GM18870 (cell line): ENCODE results near the gene SUSD6.
"Not testable (repeated sequence)": the region's sequence is repeated elsewhere in the genome, so short reads cannot be mapped to it uniquely, and the experiment has no call there.

Experiments used
- ATAC-seq: cut with Tn5 transposase; IDR thresholded peaks from one replicate; pipeline ENCODE4 v1.9.1; 2021; ENCODE audit warnings: moderate library complexity; ENCODE audit not compliant: unreplicated experiment

The SUSD6 gene

DNA sequence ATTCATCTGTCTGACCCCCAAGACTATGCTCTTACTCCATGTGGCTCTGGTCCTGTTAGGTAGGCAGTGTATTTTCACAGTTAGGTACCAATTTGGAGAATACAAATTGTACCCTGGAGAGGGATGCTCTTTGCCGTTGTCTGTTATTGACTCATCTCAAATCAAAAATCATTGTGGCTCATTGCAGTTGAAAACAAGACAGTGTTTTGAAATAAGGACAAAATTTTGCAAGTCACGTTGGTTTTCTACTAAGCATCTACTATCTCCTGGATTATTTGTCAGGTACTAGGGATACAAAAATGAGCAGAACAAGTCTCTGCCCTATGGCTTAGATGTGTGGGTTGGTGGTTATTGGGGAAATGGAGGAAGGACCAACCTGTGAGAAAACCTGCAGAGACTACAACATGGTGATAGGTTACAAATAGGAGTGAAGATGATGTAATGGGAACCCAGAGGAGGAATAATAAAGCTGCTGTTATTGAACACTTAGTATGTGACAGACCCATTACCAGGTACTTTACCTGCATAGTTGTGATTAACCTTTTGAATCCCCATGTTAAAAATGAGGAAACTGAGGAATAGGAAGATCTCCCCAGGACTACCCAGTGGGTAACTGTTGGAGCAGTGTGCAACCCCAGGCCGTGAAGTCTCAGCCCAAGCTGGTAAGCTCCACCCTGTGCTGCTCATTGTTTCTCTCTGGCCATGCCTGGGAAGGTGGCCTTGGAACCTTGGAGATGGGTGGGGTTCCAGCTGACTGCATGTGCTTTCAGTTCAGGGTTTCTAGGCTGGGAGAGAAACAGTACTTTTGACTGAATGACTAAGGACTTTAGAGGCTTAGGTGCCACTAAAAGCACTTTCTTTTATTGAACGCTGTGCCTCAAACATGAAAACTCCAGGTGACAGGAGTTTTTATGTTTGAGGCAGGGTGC, 82.7 kb downstream of the SUSD6 start:
- peak; percentile 41 for ATAC-seq

- ATAC-seq, result no peak
Measured at GRCh38 chr14:69694730-69695281, 83.4 kb downstream of the SUSD6 start.

- ATAC-seq, result no peak
Measured at GRCh38 chr14:69695322-69696203, 84.2 kb downstream of the SUSD6 start.

DNA sequence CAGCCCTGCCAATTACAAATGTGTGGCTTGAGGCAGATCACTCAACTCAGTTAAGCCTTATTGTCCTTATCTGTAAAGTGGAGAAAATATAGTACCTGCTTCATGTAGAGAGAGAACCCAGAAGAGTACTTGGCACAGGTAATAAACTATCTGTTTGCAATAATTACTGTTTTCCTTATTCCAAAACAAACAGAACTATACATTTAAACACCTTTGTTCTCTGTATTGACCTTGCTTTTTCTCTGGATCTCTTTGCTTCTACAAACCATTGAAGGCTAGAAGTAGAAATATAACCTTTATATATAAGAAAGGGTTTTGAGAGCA, 84.8 kb downstream of the SUSD6 start:
- ATAC-seq, result no peak

- no peak for ATAC-seq
Measured at GRCh38 chr14:69696633-69697557, 85.5 kb downstream of the SUSD6 start.

- ATAC-seq, result no peak
Measured at GRCh38 chr14:69698572-69698971, 87.2 kb downstream of the SUSD6 start.

DNA sequence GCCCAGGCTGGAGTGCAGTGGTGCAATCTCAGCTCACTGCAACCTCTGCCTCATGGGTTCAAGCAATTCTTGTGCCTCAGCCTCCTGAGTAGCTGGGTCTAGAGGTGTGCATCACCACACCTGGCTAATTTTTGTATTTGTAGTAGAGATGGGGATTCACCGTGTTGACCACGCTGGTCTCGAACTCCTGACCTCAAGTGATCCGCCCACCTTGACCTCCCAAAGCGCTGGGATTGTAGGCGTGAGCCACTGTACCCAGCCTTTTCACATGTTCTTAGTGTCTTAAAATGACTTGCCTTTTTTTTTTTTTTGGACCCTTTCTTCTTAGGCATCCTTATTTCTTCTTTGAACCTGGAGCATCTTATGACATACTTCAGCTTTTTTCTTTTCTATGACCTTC, 87.8 kb downstream of the SUSD6 start:
- not testable (repeated sequence) for ATAC-seq

GRCh38 chr14:69699748-69700303, 88.4 kb downstream of the SUSD6 start:
- no peak for ATAC-seq

DNA sequence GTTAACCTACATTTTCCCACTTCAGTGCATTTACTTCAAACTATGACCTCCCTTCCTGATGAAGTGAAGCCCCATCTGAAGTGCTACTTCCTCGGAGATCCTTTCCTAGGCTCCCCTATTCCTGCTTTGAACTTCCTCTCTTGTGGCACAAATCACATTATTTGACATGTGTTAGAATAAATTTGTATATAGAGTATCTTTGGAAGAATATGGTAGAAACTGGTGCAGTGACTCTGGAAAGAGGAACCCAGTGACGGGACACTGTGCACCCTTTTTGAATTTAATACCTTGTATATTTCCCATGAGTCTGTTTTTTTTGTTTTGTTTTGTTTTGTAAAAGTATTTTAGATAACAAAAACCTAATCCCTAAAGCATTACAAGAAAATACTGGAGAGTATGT, 89.2 kb downstream of the SUSD6 start:
- no peak for ATAC-seq

GRCh38 chr14:69701291-69701690, 89.9 kb downstream of the SUSD6 start:
- ATAC-seq, result no peak

GRCh38 chr14:69701857-69702256, 90.5 kb downstream of the SUSD6 start:
- no peak for ATAC-seq

DNA sequence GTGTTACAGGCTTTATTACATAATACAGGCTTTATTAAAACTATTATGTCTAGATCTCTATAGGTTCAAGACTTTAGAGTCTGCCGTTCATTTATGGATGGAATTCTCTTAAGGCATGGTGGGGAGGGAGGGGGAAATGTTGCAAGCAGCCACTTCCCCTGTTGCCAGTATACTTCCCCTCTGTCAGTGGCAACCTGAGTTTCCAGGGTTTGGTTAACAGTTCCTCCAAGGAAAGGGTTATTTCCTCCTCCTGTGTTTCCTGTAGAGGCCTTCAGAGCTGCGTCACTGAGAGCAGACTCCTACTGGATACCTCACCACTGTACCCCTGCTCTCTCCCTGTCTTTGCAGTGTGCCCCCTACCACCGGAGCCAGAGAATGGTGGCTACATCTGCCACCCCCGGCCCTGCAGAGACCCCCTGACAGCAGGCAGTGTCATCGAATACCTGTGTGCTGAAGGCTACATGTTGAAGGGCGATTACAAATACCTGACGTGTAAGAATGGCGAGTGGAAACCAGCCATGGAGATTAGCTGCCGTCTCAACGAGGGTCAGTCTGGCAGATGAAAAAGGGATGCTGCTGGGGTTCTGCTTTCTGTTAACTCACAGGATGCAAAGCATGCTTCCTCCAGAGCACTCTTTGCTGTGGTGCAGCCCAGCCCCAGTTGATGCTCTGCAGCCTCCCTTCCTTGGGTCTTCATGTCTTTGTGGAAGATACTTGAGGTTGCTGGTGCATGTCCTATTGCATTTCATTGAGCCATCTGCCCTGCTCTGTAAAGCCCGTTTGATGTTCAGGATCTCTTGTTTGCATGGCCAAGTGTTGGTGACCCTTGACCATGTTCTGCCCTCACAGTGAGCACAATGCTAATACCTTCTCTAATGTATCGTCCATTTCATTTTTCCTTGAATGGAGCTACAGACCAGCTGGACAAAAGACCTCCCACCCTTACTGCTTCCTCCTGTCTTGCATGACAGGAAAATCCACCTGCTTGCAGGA, 91.9 kb downstream of the SUSD6 start:
- no peak for ATAC-seq

- no peak for ATAC-seq
Measured at GRCh38 chr14:69704319-69704718, 92.9 kb downstream of the SUSD6 start.

DNA sequence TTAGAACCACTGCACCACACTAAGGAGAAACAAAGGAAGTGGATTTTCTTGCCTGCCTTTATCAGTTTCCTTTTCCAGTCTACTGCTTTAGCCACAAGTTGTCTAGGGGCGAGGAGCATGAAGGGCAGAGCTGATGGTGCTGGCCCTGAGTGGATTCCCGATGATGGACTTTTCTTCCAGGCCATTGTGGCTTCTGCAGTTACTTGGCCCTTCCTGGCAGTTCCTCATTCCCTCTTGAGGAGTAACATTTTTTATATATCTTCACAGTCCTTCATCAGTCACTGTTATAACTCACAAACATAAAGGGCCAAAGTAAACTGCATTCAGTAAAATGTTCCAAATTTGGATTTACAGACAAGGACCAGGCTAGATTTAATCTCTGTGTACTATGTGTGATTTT, 94.3 kb downstream of the SUSD6 start:
- ATAC-seq, result no peak

GRCh38 chr14:69708049-69708448, 96.7 kb downstream of the SUSD6 start:
- no peak for ATAC-seq

DNA sequence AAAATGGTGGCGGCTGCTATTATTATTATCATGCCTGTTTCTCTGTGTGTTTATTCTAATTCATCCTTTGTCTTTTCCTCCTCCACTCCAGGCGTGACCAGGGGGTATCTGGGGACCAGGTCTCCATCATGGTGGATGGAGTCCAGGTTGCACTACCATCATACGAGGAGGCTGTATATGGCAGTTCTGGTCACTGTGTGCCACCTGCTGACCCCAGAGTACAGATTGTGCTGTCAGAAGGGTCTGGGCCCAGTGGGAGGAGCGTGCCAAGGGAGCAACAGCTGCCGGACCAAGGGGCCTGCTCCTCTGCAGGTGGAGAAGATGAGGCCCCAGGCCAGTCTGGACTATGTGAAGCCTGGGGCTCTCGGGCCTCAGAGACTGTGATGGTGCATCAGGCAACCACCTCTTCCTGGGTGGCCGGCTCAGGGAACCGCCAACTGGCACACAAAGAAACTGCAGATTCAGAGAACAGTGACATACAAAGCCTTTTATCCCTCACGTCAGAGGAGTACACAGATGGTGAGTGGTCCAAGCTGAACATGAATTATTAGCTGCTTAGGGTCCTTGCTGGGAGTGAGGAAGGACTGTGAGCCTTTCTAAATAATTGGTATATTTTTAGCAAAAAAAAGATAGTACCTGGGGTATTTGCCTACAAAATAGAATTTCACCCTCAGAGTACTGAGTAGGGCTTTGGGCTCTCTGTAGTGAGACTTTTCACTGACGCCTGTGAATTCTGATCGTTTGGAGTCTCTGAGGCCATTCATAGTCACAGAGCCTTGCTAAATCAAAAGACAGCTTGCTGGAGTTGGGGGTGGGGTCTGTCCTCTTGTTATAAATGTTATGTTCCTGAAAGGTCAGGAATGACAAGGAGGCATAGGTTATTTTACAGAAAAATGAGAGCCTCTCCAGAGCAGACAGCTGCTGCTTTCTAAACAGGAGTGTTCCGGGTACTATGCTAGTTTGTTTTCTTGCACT, 97.5 kb downstream of the SUSD6 start:
- ATAC-seq, result no peak

DNA sequence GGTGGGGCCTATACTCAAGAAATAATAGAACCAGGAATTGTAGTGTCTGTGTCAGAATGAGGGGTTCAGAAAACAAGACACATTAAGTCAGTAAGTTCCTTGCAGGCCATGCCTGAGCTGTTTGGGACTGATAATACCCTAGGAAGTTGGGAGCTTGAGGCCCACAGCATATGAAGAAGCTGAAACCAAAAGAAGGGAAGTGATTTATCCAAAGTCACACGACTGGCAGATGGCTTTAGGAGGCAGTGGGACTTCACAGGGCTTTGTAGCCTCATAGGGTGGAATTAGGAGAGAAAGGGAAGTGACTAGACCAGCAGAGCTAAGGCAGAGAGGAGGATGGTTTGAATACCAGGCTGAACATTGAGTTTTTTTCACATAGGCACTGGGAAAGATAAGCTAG, 99.0 kb downstream of the SUSD6 start:
- ATAC-seq, result no peak

DNA sequence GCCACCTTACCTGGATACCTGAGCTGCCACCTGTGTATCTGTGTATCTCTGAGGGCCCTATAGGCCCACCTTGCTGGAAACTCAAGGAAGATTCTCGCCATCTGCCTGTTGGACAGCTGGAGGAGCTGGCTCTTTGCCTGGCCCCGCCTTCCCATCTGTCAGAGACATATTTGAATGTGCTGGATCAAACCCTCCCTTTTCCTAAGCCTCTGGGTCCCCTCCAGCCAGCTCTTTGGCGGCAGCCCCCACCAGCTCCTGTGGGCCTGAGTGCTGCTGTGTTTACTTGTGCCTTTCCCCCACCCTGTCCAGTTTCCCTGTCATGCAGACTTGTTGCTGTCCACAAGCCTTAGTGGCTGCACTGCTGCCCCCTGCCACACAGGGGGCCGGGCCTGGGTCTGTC, 99.7 kb downstream of the SUSD6 start:
- no peak for ATAC-seq
